ENCODE measurements around the gene CRABP1. TPM values are rescaled to one million over a fixed set of nuclear protein-coding genes. Genes with fewer than 3 reads are reported as not detected.

Gene CRABP1
- total and polyA plus RNA-seq, 5 donors = 0.29 to 0.32 TPM; not detected in 3

- Histone ChIP-seq H3K4me3 (ENCODE audit: low read length) (no peak overlapping the region), H3K27ac (ENCODE audit: low read length) (no peak overlapping the region), H3K9me3 (ENCODE audit: control insufficient read depth, low read length) (no peaks in the 10 kb centered on the region), H3K27me3 (ENCODE audit: control insufficient read depth, insufficient read depth) (no peaks in the 10 kb centered on the region), H3K4me1 (ENCODE audit: control insufficient read depth, insufficient read depth, low read length) (no peaks in the 10 kb centered on the region)
- no peak for ATAC-seq
- DNase-seq = no peak
- WGBS = 77% methylated on average over 4 of the region's 4 CpGs
- intact Hi-C loops (cut with DNase I) = no loop called here
These were observed 9.9 kb downstream of the CRABP1 start for GRCh38 chr15:78350058-78350457.

DNA sequence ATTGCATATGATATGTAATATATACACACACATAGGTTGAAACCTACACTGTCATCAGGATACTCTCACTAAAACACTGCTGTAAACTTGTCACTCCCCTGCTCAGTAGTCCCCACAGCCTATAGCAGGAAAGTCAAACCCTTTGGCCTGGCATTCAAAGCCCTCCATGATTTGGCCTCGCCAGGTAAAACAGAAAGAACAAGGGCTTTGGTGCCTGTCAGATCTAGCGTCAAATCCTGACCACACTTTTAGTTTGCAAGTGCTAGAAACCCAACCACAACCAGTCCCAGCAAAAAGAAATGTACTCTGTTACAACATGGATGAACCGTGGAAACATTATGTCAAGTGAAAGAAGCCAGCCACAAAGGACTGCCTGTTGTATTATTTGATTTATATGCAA, 11.4 kb downstream of the CRABP1 start:
- DNase-seq = no peak
- H3K27me3 ChIP-seq (ENCODE audit: control insufficient read depth, insufficient read depth) = no peaks in the 10 kb centered on the region
- no peaks in the 10 kb centered on the region for H3K4me1 ChIP-seq (ENCODE audit: control insufficient read depth, insufficient read depth, low read length)
- no peak overlapping the region for H3K27ac ChIP-seq (ENCODE audit: low read length)
- no peaks in the 10 kb centered on the region for H3K9me3 ChIP-seq (ENCODE audit: control insufficient read depth, low read length)
- intact Hi-C loops (cut with DNase I) = no loop called here
- WGBS = 89% methylated on average over 3 of the region's 3 CpGs
- no peak overlapping the region for H3K4me3 ChIP-seq (ENCODE audit: low read length)
- ATAC-seq = no peak

- 67% methylated on average over 4 of the region's 4 CpGs for WGBS
- intact Hi-C loops (cut with DNase I) = no loop called here
- H3K27ac ChIP-seq (ENCODE audit: low read length) = no peak overlapping the region
- ATAC-seq (no peak), DNase-seq (no peak)
- no peaks in the 10 kb centered on the region for H3K4me1 ChIP-seq (ENCODE audit: control insufficient read depth, insufficient read depth, low read length)
- H3K27me3 ChIP-seq (ENCODE audit: control insufficient read depth, insufficient read depth) = no peaks in the 10 kb centered on the region
- H3K9me3 ChIP-seq (ENCODE audit: control insufficient read depth, low read length) = no peaks in the 10 kb centered on the region
- H3K4me3 ChIP-seq (ENCODE audit: low read length) = no peak overlapping the region
These were observed 12.9 kb downstream of the CRABP1 start for GRCh38 chr15:78353093-78353492.

DNA sequence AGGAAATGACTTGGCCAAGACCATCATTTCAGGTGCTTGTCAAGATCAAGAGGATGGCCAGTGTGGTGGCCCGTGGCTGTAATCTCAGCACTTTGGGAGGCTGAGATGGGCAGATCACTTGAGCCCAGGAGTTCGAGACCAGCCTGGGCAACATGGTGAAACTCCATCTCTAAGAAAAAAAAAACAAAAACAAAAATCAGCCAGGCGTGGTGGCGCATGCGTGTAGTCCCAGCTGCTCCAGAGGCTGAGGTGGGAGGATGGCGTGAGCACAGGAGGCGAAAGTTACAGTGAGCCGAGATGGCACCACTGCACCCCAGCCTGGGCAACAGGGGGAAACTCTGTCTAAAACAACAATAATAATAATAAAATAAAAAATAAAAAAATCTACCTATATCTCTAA, 15.0 kb downstream of the CRABP1 start:
- H3K27me3 ChIP-seq (ENCODE audit: control insufficient read depth, insufficient read depth) = no peaks in the 10 kb centered on the region
- H3K4me3 ChIP-seq (ENCODE audit: low read length) = no peak overlapping the region
- 82% methylated on average over 8 of the region's 8 CpGs for WGBS
- H3K4me1 ChIP-seq (ENCODE audit: control insufficient read depth, insufficient read depth, low read length) = no peaks in the 10 kb centered on the region
- no peak for ATAC-seq
- intact Hi-C loops (cut with DNase I) = no loop called here
- H3K9me3 ChIP-seq (ENCODE audit: control insufficient read depth, low read length) = no peaks in the 10 kb centered on the region
- no peak for DNase-seq
- H3K27ac ChIP-seq (ENCODE audit: low read length) = no peak overlapping the region

GRCh38 chr15:78358102-78358870, 18.1 kb downstream of the CRABP1 start:
- no peak for DNase-seq
- Histone ChIP-seq H3K27me3 (ENCODE audit: control insufficient read depth, insufficient read depth) (no peaks in the 10 kb centered on the region), H3K27ac (ENCODE audit: low read length) (no peak overlapping the region), H3K4me1 (ENCODE audit: control insufficient read depth, insufficient read depth, low read length) (no peaks in the 10 kb centered on the region), H3K9me3 (ENCODE audit: control insufficient read depth, low read length) (no peaks in the 10 kb centered on the region), H3K4me3 (ENCODE audit: low read length) (no peak overlapping the region)
- 33% methylated on average over 6 of the region's 6 CpGs for WGBS
- ATAC-seq = no peak
- intact Hi-C loops (cut with DNase I) = no loop called here

GRCh38 chr15:78359041-78359808, 19.1 kb downstream of the CRABP1 start:
- no peaks in the 10 kb centered on the region for H3K27me3 ChIP-seq (ENCODE audit: control insufficient read depth, insufficient read depth)
- WGBS = 65% methylated on average over 3 of the region's 3 CpGs

GRCh38 chr15:78360367-78360801, 20.2 kb downstream of the CRABP1 start:
- no peak for ATAC-seq
- Histone ChIP-seq H3K27me3 (ENCODE audit: control insufficient read depth, insufficient read depth) (no peaks in the 10 kb centered on the region), H3K4me1 (ENCODE audit: control insufficient read depth, insufficient read depth, low read length) (no peaks in the 10 kb centered on the region), H3K4me3 (ENCODE audit: low read length) (no peak overlapping the region), H3K27ac (ENCODE audit: low read length) (no peak overlapping the region), H3K9me3 (ENCODE audit: control insufficient read depth, low read length) (no peaks in the 10 kb centered on the region)
- WGBS = 45% methylated on average over 6 of the region's 6 CpGs
- DNase-seq = peak in 1 of 3 donors; percentile 55
- intact Hi-C loops (cut with DNase I) = no loop called here

More at GRCh38 chr15:78359041-78359808, 19.1 kb downstream of the CRABP1 start:
- no peaks in the 10 kb centered on the region for H3K4me1 ChIP-seq (ENCODE audit: control insufficient read depth, insufficient read depth, low read length)
- DNase-seq (no peak), ATAC-seq (no peak)
- H3K4me3 ChIP-seq (ENCODE audit: low read length) = no peak overlapping the region
- H3K27ac ChIP-seq (ENCODE audit: low read length) = no peak overlapping the region
- intact Hi-C loops (cut with DNase I) = no loop called here
- H3K9me3 ChIP-seq (ENCODE audit: control insufficient read depth, low read length) = no peaks in the 10 kb centered on the region

- no peak for DNase-seq
- no peak overlapping the region for H3K27ac ChIP-seq (ENCODE audit: low read length)
- no peak for ATAC-seq
- no peaks in the 10 kb centered on the region for H3K9me3 ChIP-seq (ENCODE audit: control insufficient read depth, low read length)
- WGBS = 78% methylated on average over 8 of the region's 8 CpGs
- intact Hi-C loops (cut with DNase I) = no loop called here
- H3K27me3 ChIP-seq (ENCODE audit: control insufficient read depth, insufficient read depth) = no peaks in the 10 kb centered on the region
- H3K4me1 ChIP-seq (ENCODE audit: control insufficient read depth, insufficient read depth, low read length) = no peaks in the 10 kb centered on the region
- H3K4me3 ChIP-seq (ENCODE audit: low read length) = no peak overlapping the region
These were observed 21.0 kb downstream of the CRABP1 start for GRCh38 chr15:78360958-78361718.

DNA sequence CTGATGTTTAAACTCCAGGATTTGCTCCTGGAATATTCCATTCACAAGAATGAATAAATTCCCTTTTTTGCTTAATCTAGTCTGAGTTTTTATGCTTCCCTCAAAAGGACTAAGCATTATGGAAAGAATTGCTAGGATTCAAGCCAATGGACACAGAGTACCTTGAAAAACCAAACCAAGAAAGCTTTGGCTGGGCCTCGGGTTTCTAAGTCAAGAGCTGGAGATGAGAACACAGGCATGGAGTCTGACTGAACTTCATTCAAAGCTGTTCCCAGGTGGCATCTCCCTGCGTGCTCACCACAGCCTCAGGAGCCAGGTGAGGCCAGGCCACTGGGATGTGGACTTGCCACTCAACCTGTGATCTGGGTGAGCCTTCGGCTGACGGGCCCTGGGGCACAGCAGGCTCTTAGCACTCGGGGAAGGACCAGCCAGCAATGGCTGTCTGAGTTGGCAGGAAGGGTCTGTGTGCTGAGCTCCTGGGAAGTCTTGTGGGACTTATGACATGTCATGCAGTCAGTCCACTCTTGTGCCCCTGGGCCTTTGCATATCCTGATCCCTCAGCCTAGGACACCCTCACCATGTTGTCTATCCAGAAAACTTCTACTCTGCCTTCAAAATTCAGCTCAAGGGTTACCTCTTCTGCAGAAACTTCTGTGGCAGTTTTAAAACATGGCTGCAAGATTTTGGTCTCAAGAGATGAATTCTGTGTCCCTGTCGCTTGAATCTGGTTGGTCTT, 21.8 kb downstream of the CRABP1 start:
- no peaks in the 10 kb centered on the region for H3K4me1 ChIP-seq (ENCODE audit: control insufficient read depth, insufficient read depth, low read length)
- H3K4me3 ChIP-seq (ENCODE audit: low read length) = no peak overlapping the region
- intact Hi-C loops (cut with DNase I) = no loop called here
- H3K9me3 ChIP-seq (ENCODE audit: control insufficient read depth, low read length) = no peaks in the 10 kb centered on the region
- H3K27ac ChIP-seq (ENCODE audit: low read length) = no peak overlapping the region
- H3K27me3 ChIP-seq (ENCODE audit: control insufficient read depth, insufficient read depth) = no peaks in the 10 kb centered on the region
- DNase-seq (no peak), ATAC-seq (no peak)
- 92% methylated on average over 6 of the region's 6 CpGs for whole genome bisulfite sequencing

DNA sequence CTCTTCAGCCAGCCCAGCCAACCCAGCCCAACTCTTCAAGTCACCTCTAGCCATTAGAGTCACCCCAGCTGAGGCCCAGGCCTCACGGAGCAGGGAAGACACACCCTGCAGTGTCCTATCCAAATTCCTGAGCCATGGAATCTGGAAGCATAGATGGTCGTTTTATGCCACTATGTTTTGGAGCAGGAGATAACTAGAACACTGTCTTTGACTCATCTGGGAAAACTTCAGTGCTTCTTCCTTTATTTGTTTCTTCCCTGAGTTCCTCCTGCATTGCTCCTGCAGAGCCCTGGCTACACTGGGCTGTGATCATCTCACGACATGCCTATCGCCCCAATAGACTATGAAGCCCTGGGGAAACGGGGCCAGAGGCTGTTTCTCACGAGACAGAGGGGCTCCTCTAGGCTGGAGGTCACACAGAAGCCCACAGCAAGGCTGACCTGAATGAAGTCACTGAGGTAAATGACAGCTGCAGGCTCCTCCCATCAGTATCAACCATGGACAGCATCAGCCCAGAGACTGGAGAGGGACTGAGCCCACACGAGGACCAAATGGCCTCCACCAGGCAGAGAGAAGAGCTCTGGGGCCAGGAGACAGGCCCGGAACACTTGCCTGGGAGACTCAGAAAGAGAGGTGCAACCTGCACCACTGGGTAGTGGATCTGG, 22.7 kb downstream of the CRABP1 start:
- Histone ChIP-seq H3K9me3 (ENCODE audit: control insufficient read depth, low read length) (no peaks in the 10 kb centered on the region), H3K4me3 (ENCODE audit: low read length) (no peak overlapping the region), H3K27ac (ENCODE audit: low read length) (no peak overlapping the region), H3K4me1 (ENCODE audit: control insufficient read depth, insufficient read depth, low read length) (no peaks in the 10 kb centered on the region), H3K27me3 (ENCODE audit: control insufficient read depth, insufficient read depth) (no peaks in the 10 kb centered on the region)
- no peak for ATAC-seq
- WGBS = 72% methylated on average over 8 of the region's 8 CpGs
- intact Hi-C loops (cut with DNase I) = no loop called here
- DNase-seq = peak in 1 of 3 donors; percentile 36

Data from right cardiac atrium (tissue), 5 donors.